Right lobe of liver (tissue), 6 donors: Measurements from ENCODE around the gene CRYGD. TPM values are rescaled to one million over a fixed set of nuclear protein-coding genes. Genes with fewer than 3 reads are reported as not detected.

Experiments
- ATAC-seq, 4 donors: fragments of 200-7000 bp; cut with Tn5 transposase; one replicate each; pipeline ENCODE4 v1.9.1; 2020; ENCODE audit warnings: mild to moderate bottlenecking in 4 of 4, moderate library complexity in 4 of 4
- DNase-seq, 3 donors: peaks; one replicate each; pipeline ENCODE4 v3.0.0-alpha.2; 2020
- H3K27ac ChIP-seq, 3 donors: fragments of 200-600 bp; one replicate each; pipeline ENCODE4 v1.8.0; 2022
- H3K27me3 ChIP-seq, 2 donors: fragments of 200-600 bp; one replicate each; pipeline ENCODE4 v1.8.0; 2022
- H3K36me3 ChIP-seq, 4 donors: fragments of 200-600 bp; sonication (generic) in 1 of 4; one replicate each; pipeline versions ENCODE4 v1.5.1 to v1.8.0; 2017 to 2022; ENCODE audit warnings: control low read depth in 1 of 4
- H3K4me1 ChIP-seq, 4 donors: fragments of 200-600 bp; sonication (generic) in 1 of 4; one replicate each; pipeline versions ENCODE4 v1.5.1 to v1.8.0; 2017 to 2022; ENCODE audit warnings: control low read depth in 1 of 4
- H3K4me3 ChIP-seq, 3 donors: fragments of 200-600 bp; one replicate each; pipeline ENCODE4 v1.8.0; 2022
- H3K9me3 ChIP-seq, 4 donors: fragments of 200-600 bp; sonication (generic) in 1 of 4; one replicate each; pipeline versions ENCODE4 v1.5.1 to v1.8.0; 2017 to 2022; ENCODE audit warnings: control low read depth in 1 of 4
- CTCF ChIP-seq, 4 donors: fragments of 200-600 bp in 3 of 4; fragments of 450-650 bp in 1 of 4; IDR thresholded peaks; one replicate each; pipeline versions ENCODE4 v1.5.1 to v1.8.0; 2016 to 2022; ENCODE audit warnings: antibody characterized with exemption in 4 of 4, mild to moderate bottlenecking in 2 of 4
- POLR2A ChIP-seq: fragments of 450-650 bp; IDR thresholded peaks from one replicate; pipeline ENCODE4 v1.6.1; 2017; ENCODE audit warnings: antibody characterized with exemption, mild to moderate bottlenecking
- WGBS: methylation state at CpG from one replicate; pipeline ENCODE4 v1.1.6; 2018; ENCODE audit warnings: low coverage, low lambda C conversion rate; ENCODE audit not compliant: insufficient coverage; ENCODE audit errors: missing lambda C conversion rate; 5-methylcytosine and 5-hydroxymethylcytosine counted together
- intact Hi-C, 2 donors: fragments of 100-400 bp; cut with DNase I; formaldehyde crosslinking; loops; one replicate each; pipeline versions ENCODE4 v1.11.2 to v1.14.1; 2022
- total RNA-seq, 6 experiments: library from RNA; depleted of rRNA in 2 of 6; stranded (reverse); fragments of >200 nt in 2 of 6; fragmentation: NEBNext Ultra II Directional in 3 of 6; extraction: Animal tissue kit (Norgen Biotek cat#: 25700) in 3 of 6; gene quantifications; one replicate each; pipeline versions ENCODE4 v1.1.0 to v1.2.4, GENCODE V29; 2016 to 2023
- donor health status: DM: no; HTN: yes; CAD: no.
- donor health status: DM: no; HTN: no; CAD: no.
- donor health status: DM: no; HTN: no; CAD: no.
- donor health status: DM: no; HTN: yes; CAD: no.
- donor health status: DM: no; HTN: yes; CAD: no.

Gene CRYGD
- total RNA-seq, 6 experiments from 2014 or later, result not detected

GRCh38 chr2:208098267-208098666 is 26.1 kb downstream of the CRYGD start:
- Histone ChIP-seq H3K27ac (no peak overlapping the region), H3K4me1 (no peaks in the 10 kb centered on the region), H3K36me3 (no peaks in the 10 kb centered on the region), H3K27me3 (no peaks in the 10 kb centered on the region), H3K4me3 (no peak overlapping the region), H3K9me3 (no peaks in the 10 kb centered on the region)
- 60% methylated on average over 1 of the region's 2 CpGs for WGBS
- TF ChIP-seq POLR2A, result no peak
- no peak for TF ChIP-seq CTCF (IDR thresholded peaks at IDR 0.05)
- intact Hi-C loops, result no loop called here
- DNase-seq, result no peak
- no peak for ATAC-seq

GRCh38 chr2:208097801-208098200 is 26.5 kb downstream of the CRYGD start:
- Histone ChIP-seq H3K36me3 (no peaks in the 10 kb centered on the region), H3K4me3 (no peak overlapping the region), H3K27me3 (no peaks in the 10 kb centered on the region), H3K4me1 (no peaks in the 10 kb centered on the region), H3K27ac (no peak overlapping the region), H3K9me3 (no peaks in the 10 kb centered on the region)
- TF ChIP-seq POLR2A (no peak), CTCF (IDR thresholded peaks at IDR 0.05) (no peak)
- WGBS, result 70% methylated on average over 5 of the region's 5 CpGs
- ATAC-seq (no peak), DNase-seq (no peak)
- intact Hi-C loops, result no loop called here

GRCh38 chr2:208097313-208097712 is 27.0 kb downstream of the CRYGD start:
- intact Hi-C loops, result no loop called here
- Histone ChIP-seq H3K4me3 (no peak overlapping the region), H3K27me3 (no peaks in the 10 kb centered on the region), H3K27ac (no peak overlapping the region), H3K9me3 (no peaks in the 10 kb centered on the region), H3K36me3 (no peaks in the 10 kb centered on the region), H3K4me1 (peaks cover 0 to 4% (median 0%) of the 10 kb centered on the region in 4 donors)
- DNase-seq, result no peak
- WGBS, result 79% methylated on average over 3 of the region's 3 CpGs
- no peak for ATAC-seq
- TF ChIP-seq POLR2A (no peak), CTCF (IDR thresholded peaks at IDR 0.05) (no peak)

GRCh38 chr2:208096080-208096479 is 28.2 kb downstream of the CRYGD start:
- DNase-seq, result no peak
- no peaks in the 10 kb centered on the region for H3K36me3 ChIP-seq
- H3K4me3 ChIP-seq, result no peak overlapping the region
- peaks cover 0 to 5% (median 0%) of the 10 kb centered on the region in 4 donors for H3K4me1 ChIP-seq
- intact Hi-C loops, result no loop called here
- TF ChIP-seq POLR2A (no peak), CTCF (IDR thresholded peaks at IDR 0.05) (no peak)
- no peaks in the 10 kb centered on the region for H3K27me3 ChIP-seq
- WGBS, result 77% methylated on average over 3 of the region's 3 CpGs
- ATAC-seq, result no peak
- H3K9me3 ChIP-seq, result no peaks in the 10 kb centered on the region
- H3K27ac ChIP-seq, result no peak overlapping the region

- intact Hi-C loops, result no loop called here
- no peak for DNase-seq
- TF ChIP-seq POLR2A (no peak), CTCF (IDR thresholded peaks at IDR 0.05) (no peak)
- H3K36me3 ChIP-seq, result no peaks in the 10 kb centered on the region
- no peaks in the 10 kb centered on the region for H3K27me3 ChIP-seq
- no peak for ATAC-seq
- H3K4me1 ChIP-seq, result peaks cover 0 to 5% (median 0%) of the 10 kb centered on the region in 4 donors
- no peak overlapping the region for H3K4me3 ChIP-seq
- no peaks in the 10 kb centered on the region for H3K9me3 ChIP-seq
- H3K27ac ChIP-seq, result no peak overlapping the region
Observed at GRCh38 chr2:208093128-208093527, 31.2 kb downstream of the CRYGD start.
